DND-41 (cell line): ENCODE data around the gene PCDHB10.
"Not testable (repeated sequence)": the region's sequence is repeated elsewhere in the genome, so short reads cannot be mapped to it uniquely, and the experiment has no call there.

Experiments used
- EZH2 ChIP-seq: IDR thresholded peaks from 3 replicates; pipeline ENCODE4 v1.6.1; 2012; ENCODE audit warnings: borderline replicate concordance, low read depth, mild to moderate bottlenecking, moderate library complexity, low read length, inconsistent platforms; ENCODE audit not compliant: severe bottlenecking
- TF ChIP-seq, protein P1 (sequence below): IDR thresholded peaks from 2 replicates; pipeline ENCODE4 v1.5.1; 2012; ENCODE audit warnings: borderline replicate concordance, low read length, moderate library complexity, mild to moderate bottlenecking; ENCODE audit not compliant: poor library complexity, severe bottlenecking; ENCODE audit errors: extremely low read depth

DNA sequence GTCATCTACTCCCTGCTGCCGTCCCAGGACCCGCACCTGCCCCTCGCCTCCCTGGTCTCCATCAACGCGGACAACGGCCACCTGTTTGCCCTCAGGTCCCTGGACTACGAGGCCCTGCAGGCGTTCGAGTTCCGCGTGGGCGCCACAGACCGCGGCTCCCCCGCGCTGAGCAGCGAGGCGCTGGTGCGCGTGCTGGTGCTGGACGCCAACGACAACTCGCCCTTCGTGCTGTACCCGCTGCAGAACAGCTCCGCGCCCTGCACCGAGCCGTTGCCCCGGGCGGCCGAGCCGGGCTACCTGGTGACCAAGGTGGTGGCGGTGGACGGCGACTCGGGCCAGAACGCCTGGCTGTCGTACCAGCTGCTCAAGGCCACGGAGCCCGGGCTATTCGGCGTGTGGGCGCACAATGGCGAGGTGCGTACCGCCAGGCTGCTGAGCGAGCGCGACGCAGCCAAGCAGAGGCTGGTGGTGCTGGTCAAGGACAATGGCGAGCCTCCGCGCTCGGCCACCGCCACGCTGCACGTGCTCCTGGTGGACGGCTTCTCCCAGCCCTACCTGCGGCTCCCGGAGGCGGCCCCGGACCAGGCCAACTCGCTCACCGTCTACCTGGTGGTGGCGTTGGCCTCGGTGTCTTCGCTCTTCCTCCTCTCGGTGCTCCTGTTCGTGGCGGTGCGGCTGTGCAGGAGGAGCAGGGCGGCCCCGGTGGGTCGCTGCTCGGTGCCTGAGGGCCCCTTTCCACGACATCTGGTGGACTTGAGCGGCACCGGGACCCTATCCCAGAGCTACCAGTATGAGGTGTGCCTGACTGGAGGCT is 17.7 kb upstream of the PCDHB10 start:
- TF ChIP-seq, protein P1, sequence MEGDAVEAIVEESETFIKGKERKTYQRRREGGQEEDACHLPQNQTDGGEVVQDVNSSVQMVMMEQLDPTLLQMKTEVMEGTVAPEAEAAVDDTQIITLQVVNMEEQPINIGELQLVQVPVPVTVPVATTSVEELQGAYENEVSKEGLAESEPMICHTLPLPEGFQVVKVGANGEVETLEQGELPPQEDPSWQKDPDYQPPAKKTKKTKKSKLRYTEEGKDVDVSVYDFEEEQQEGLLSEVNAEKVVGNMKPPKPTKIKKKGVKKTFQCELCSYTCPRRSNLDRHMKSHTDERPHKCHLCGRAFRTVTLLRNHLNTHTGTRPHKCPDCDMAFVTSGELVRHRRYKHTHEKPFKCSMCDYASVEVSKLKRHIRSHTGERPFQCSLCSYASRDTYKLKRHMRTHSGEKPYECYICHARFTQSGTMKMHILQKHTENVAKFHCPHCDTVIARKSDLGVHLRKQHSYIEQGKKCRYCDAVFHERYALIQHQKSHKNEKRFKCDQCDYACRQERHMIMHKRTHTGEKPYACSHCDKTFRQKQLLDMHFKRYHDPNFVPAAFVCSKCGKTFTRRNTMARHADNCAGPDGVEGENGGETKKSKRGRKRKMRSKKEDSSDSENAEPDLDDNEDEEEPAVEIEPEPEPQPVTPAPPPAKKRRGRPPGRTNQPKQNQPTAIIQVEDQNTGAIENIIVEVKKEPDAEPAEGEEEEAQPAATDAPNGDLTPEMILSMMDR, result not testable (repeated sequence)
- not testable (repeated sequence) for TF ChIP-seq EZH2
